NB4 (cell line): Measurements from ENCODE around the gene RNF220.

Experiments used
- CTCF ChIP-seq: IDR thresholded peaks from one replicate; pipeline ENCODE4 v1.5.1; 2012; ENCODE audit warnings: low read depth, low read length
- TF ChIP-seq, protein P1 (sequence below): IDR thresholded peaks from 2 replicates; pipeline ENCODE4 v1.6.1; 2011; ENCODE audit warnings: low read depth, low read length

DNA sequence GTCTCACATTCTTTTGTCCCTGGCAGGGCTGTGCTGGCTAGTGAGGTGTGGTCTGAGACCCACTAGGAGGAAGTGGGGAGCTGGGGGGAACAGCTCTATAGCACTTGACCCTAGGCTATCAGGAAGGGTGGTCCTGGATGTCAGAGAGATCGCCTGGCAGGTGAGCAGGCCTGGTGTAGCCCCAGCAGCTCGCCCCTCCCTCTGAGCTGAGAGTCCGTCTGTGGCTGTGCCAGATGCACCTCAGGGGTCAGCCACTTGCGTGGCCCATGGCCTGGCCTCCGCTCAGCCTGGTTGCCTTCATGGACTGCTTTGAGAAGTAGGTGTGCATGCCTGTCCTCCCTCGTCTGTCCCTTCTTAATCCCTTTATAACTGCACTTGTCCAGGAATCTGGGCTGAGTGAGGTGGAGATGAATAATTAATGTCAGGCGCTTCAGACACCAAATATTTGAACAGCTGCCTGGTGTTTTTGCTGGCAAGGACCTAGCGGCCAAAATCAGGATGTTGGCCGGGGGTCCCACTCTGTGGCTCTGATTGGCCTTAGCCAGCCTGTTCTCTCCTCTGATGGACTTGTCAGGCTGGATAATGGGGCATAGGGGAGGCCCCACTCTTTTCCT is 238.8 kb downstream of the RNF220 start:
- TF ChIP-seq, protein P1, sequence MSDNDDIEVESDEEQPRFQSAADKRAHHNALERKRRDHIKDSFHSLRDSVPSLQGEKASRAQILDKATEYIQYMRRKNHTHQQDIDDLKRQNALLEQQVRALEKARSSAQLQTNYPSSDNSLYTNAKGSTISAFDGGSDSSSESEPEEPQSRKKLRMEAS = no peak
- TF ChIP-seq CTCF = no peak
